Stimulated activated CD4-positive, alpha-beta T cell treated with anti-CD3 and anti-CD28 coated beads, Interleukin-4, amount 100 ng/mL, for 24 hours (primary cell): Measurements from ENCODE around the gene NRARP.

Experiments
- DNase-seq: peaks from one replicate; pipeline ENCODE4 v3.0.0-alpha.2; 2020

NRARP gene

GRCh38 chr9:137296670-137297664 is 5.1 kb downstream of the NRARP start:
- no peak for DNase-seq

DNA sequence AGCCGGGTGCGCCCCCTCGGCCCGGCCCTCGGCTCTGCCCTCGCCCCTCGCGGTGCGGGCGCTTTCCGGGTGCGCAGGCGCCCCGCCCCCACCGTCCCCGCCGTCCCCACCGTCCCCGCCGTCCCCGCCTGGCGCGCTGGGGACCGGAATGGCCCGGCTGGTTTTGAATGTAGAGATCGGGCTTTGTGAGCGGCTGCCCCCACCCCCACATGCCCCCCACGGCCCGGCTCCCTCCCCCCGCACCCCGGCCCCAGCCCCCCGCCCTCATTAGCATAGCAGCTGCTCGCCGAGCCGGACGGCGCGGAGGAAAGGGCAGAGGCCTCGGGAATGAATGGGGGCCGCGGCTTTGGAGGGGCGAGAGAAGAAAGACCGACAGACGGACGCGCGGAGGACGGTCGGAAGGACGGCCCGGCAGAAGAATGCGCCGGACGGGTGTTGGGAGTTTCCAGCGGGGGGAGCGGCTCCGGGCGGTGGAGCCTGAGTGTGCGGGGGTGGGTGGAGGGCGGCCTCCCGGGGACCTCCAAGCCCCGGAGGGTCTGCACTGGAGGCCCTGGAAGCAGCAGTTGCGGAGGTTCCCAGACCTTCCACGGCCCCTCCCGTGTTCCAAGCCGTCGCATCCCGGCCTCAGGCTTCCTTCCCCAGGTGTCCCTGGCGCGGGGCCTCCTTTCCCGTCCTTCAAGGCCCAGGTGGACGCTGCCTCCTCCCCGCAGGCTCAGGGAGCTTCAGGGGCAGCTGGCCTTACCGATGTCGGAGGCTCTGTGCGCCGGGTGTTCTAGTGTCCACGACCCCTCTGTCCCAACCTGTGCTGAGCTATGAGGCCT is 6.0 kb downstream of the NRARP start:
- DNase-seq: no peak

GRCh38 chr9:137295238-137295811 is 6.7 kb downstream of the NRARP start:
- peak; percentile 46 for DNase-seq

DNA sequence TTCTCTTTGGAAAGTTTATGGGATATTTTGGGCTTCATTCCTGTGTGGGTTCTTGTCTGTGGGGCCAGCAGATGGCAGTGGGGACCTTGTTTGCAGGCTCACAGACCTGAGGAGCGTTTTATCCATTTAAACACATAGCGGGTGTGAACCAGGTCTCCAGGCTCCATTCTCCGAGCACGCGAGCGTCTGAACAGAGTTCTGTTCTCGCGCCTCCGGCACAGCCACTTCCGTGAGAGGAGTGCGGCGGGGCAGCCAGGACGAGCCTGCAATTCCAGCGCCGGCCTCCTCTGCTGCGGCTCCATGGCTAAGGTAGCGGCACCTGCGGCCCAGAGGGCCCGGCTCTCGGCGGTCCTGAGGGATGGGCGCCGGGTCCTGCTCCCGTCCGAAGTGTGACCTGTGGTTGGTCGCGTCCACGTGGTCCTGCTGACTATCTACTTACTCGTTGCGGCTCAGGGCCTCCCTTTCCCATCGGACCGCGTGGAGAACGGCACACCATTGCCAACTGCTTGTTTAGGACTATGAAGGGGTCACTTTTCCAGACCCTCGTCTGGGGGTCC is 7.3 kb downstream of the NRARP start:
- no peak for DNase-seq

GRCh38 chr9:137294091-137294680 is 7.9 kb downstream of the NRARP start:
- no peak for DNase-seq

- DNase-seq: no peak
These were observed 8.5 kb downstream of the NRARP start for GRCh38 chr9:137293482-137294090.

GRCh38 chr9:137293094-137293481 is 9.0 kb downstream of the NRARP start:
- DNase-seq: no peak

GRCh38 chr9:137286975-137287383 is 15.1 kb downstream of the NRARP start:
- no peak for DNase-seq

GRCh38 chr9:137281345-137282116 is 20.5 kb downstream of the NRARP start:
- no peak for DNase-seq

DNA sequence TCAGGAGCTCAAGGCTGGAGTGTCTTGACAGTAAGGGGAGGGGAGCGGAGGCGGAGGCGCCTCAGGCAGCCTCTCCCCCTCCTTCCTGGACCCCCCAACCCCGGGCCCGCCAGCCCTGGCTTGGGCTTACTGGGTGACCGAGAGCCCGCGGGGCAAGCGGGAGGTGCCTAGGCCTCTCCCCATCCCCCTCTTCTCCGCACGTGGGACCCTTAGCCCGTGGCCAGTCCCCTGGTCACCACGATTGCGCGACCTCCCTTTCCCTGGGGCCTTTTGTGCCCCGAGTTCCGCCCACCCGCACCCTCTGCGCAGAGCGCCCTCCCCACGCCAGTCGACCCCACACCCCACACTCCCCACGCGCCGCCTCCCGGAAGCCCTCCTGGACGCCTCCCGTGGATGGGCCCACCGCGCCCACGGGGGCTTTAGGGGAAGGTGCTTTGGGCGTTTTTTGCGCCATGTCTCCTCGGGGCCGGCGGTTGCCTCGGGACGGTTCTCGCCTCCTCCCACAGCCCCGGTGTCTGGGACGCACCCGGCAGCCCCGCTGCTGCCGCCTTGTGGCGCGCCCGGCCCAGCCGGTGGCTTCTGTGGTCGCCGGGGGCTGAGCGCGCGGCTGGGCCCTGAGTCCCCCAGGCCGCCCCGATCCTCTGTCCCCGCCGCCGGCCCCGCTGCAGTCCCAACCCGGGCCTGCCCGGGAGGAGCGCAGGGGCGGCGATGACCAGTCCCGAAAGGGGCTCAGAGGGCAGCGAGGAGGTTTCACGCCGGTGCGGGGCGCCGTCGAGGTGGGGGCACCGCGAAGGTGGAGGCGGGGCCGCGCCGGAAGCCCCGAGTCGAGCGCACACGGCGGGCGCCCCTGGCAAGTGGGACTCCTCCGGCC is 21.4 kb downstream of the NRARP start:
- DNase-seq: no peak

GRCh38 chr9:137279741-137280473 is 22.2 kb downstream of the NRARP start:
- no peak for DNase-seq

DNA sequence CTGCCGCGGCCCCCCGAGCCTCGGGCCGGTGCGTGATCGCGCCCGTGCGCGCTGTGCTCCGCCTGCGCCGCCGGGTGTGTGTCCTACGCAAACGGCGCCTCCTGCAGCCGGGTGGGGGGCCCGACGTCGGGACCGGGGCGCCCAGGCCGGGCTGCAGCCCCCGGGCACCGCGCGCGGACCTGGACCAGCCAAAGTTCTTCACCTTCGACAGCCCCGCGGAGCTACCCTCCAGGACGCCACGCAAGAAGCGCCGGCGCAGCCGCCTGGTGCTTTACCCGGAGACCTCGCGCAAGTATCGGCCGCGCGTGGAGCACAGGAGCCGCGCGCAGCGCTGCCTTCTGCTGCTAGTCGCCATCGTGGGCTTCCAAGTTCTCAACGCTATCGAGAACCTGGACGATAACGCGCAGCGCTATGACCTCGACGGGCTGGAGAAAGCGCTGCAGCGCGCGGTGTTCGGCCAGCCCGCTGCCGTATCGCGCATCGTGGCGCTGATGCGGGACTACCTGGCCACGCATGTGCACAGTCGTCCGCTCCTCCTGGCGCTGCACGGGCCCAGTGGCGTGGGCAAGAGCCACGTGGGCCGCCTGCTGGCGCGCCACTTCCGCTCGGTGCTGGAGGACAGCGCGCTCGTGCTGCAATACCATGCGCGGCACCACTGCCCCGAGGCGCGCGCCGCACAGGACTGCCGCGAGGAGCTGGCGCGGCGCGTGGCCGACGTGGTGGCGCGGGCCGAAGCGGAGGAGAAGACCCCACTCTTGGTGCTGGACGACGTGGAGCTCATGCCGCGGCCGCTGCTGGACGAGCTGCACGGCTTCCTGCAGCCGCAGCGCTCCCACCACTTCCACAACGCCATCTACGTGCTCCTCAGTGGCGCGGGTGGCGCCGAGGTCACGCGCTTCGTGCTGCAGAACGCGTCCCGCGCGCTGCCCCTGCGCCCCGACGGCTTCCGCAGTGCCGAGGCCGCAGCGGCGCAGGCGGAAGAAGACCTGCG is 23.1 kb downstream of the NRARP start:
- no peak for DNase-seq

- no peak for DNase-seq
These were observed 23.9 kb downstream of the NRARP start for GRCh38 chr9:137278061-137278701.

DNA sequence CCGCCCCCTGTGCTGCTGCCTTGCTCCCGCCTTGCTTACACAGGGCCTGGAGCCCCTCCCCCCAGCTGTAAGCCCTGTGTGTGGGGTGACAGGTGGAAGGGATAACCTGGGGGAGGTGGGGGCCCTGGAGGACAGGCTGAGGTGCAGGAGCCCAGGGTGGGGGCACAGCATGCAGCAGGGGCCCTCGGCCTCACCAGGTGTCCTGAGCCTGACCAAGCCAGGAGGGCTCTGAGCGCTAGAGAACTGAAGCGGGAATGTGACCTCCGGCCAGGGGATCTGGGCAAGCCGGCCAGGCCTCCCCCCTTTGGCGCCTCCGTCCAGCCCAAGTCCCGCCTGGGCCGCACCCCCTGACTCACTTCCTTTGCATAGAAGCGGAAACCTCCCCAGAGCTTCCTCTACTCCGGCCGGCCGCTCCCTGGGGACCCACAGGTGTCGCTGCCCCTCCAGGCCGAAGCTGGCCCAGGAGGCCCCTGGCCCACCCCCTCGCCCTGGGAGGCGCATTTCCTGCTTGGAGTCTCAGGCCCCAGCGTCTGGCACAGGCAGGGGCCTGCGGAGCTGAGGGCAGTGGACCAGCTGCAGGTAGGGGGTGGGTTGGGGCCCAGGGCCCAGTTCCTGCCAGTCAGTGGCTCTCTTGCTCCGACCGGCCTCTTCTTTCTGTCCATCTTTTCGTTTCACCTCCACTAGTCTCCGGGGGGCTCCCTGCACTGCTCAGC is 24.6 kb downstream of the NRARP start, which contains the start of gene TOR4A:
TSS of gene TOR4A (plus strand) at position 398 of the 713 bp plus-strand sequence. CDS start 964 bp downstream, outside the sequence.
- no peak for DNase-seq

DNA sequence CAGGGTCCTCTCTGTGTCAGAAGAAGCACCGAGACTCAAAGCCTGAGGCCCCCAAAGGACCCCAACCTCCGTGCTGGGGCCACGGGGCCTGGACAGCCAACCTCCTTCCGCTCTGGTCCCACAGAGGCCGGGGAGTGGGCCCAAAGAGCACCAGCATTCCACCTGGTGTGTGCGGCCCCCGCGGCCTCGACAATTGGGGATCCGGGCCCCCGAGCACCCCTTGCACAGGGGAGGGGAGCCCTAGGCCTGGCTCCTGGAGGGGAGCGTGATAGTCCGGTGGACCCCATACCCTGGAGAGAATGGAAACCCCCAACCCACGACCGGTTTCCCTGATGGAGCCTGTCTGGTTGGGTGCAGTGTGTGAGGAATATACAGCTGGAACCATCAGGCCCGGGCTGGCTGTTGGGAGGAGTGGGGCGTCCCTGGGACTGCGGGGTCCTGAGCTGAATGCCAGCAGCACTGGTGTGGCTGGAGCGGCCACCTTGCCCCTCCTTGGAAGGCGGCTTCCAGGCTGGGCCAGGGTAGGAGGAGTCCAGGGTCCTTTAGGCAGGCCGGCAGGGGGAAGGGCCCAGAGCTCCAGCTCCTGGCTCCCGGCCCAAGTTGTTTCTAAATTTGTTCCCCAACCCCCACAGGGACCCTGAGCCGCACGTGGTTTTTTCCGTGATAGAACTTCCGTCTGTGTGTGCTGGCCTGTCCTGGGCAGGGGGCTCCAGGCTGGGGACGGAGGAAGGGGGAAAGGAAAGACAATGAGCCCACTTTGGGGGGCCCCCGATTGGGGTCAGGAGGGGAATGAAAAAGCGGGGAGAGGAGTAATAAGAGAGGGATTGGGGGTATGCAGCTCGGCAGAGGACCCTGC is 25.4 kb downstream of the NRARP start:
- DNase-seq: no peak
